GM10266 (cell line): ENCODE results near the gene PIGH.
"Not testable (repeated sequence)": the region's sequence is repeated elsewhere in the genome, so short reads cannot be mapped to it uniquely, and the experiment has no call there.

ENCODE experiments used
- DNase-seq: peaks from one replicate; pipeline ENCODE4 v3.0.0; 2012; ENCODE audit errors: extremely low spot score
- CTCF ChIP-seq: IDR thresholded peaks from 2 replicates; pipeline ENCODE4 v1.5.1; 2012; ENCODE audit warnings: mild to moderate bottlenecking, low read depth; ENCODE audit not compliant: control insufficient read depth, insufficient read depth; ENCODE audit errors: missing control alignments

The PIGH gene

GRCh38 chr14:67641480-67641879 is 41.4 kb upstream of the PIGH start:
- DNase-seq = no peak
- TF ChIP-seq CTCF = no peak

- TF ChIP-seq CTCF = no peak
- DNase-seq = no peak
Measured at GRCh38 chr14:67638642-67639041, 38.6 kb upstream of the PIGH start.

- peak; percentile 14 for DNase-seq
Measured at GRCh38 chr14:67636361-67636919, 36.4 kb upstream of the PIGH start.

GRCh38 chr14:67633451-67634147 is 33.5 kb upstream of the PIGH start:
- no peak for TF ChIP-seq CTCF
- DNase-seq = no peak

More at GRCh38 chr14:67636361-67636919, 36.4 kb upstream of the PIGH start:
- TF ChIP-seq CTCF = no peak

- no peak for DNase-seq
- TF ChIP-seq CTCF = no peak
Measured at GRCh38 chr14:67630938-67631337, 30.9 kb upstream of the PIGH start.

- no peak for DNase-seq
- TF ChIP-seq CTCF = no peak
Measured at GRCh38 chr14:67630186-67630585, 30.1 kb upstream of the PIGH start.

GRCh38 chr14:67627519-67627918 is 27.5 kb upstream of the PIGH start:
- TF ChIP-seq CTCF = no peak
- no peak for DNase-seq

- not testable (repeated sequence) for DNase-seq
Measured at GRCh38 chr14:67626131-67626530, 26.1 kb upstream of the PIGH start.
